ENCODE results near the gene ABHD2.

ABHD2 gene

DNA sequence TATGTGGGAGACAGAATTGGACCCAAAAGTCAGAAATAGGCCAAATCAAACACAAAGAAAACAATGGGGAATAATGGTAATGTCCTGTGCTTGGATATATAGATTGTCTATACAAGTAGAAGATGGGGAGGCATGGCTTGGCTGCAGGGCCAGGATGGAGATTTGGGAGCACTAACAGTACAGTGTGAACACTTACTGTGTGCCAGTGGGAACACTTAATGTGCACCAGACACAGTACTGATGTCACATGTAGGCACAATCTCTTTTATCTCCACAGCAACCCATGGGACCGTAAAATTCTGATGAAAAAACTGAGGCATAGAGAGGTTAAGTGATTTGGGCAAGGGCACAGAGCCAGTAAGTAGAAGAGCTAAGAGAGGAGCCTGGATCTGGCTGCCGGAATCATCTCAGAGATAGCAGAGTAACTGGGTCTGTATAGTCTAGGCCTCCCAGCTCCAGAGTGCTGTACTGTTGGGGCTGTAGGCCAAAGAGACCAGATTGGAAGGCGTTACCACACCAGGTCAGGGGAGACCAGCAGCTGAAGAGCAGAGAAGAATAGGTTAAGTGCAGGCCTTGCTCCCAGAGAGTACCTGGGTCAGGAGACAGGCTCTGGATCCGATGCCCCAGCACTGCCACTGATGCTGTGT is 69.8 kb downstream of the ABHD2 start:
- H3K9me3 ChIP-seq (replicated peaks in 1 of 11): no peaks in the 10 kb centered on the region
- TF ChIP-seq Cebpa-rat (IDR thresholded peaks at IDR 0.05): no peak
- H3K27me3 ChIP-seq: no peaks in the 10 kb centered on the region

GRCh38 chr15:89161666-89162065 is 73.4 kb downstream of the ABHD2 start:
- Histone ChIP-seq H3K27me3 (no peaks in the 10 kb centered on the region), H3K9ac (no peak overlapping the region), H3K4me1 (peaks cover 0 to 10% (median 0%) of the 10 kb centered on the region in 10 experiments; a peak in 6 of 20 replicates), H4K20me1 (peaks cover 0 to 3% (median 0%) of the 10 kb centered on the region in 11 experiments; a peak in 2 of 22 replicates), H3K9me3 (replicated peaks in 1 of 11) (no peaks in the 10 kb centered on the region), H3K4me2 (no peak overlapping the region), H3K4me3 (no peak overlapping the region), H3K27ac (no peak overlapping the region), H3K36me3 (peaks cover 37 to 86% (median 49%) of the 10 kb centered on the region in 11 experiments)
- TF ChIP-seq Cebpa-rat (IDR thresholded peaks at IDR 0.05): no peak

More for the DNA sequence above, 69.8 kb downstream of the ABHD2 start:
- H3K36me3 ChIP-seq: peaks cover 39 to 91% (median 66%) of the 10 kb centered on the region in 11 experiments
- no peak overlapping the region for H3K9ac ChIP-seq
- peaks cover 0 to 3% (median 0%) of the 10 kb centered on the region in 11 experiments; a peak in 1 of 22 replicates for H4K20me1 ChIP-seq
- no peak overlapping the region for H3K27ac ChIP-seq
- H3K4me2 ChIP-seq: no peak overlapping the region
- H3K4me3 ChIP-seq: no peak overlapping the region
- no peaks in the 10 kb centered on the region for H3K4me1 ChIP-seq

- Histone ChIP-seq H3K4me3 (no peak overlapping the region), H4K20me1 (no peaks in the 10 kb centered on the region; a peak in 1 of 22 replicates), H3K27ac (no peak overlapping the region), H3K27me3 (no peaks in the 10 kb centered on the region), H3K36me3 (peaks cover 25 to 83% (median 37%) of the 10 kb centered on the region in 11 experiments), H3K9ac (no peak overlapping the region), H3K4me1 (peaks cover 0 to 28% (median 10%) of the 10 kb centered on the region in 10 experiments; a peak in 11 of 20 replicates), H3K4me2 (no peak overlapping the region), H3K9me3 (replicated peaks in 1 of 11) (no peaks in the 10 kb centered on the region)
- TF ChIP-seq Cebpa-rat (IDR thresholded peaks at IDR 0.05): no peak
These were observed 75.2 kb downstream of the ABHD2 start for GRCh38 chr15:89163271-89164055.

GRCh38 chr15:89164712-89165211 is 76.5 kb downstream of the ABHD2 start:
- no peak overlapping the region for H3K4me3 ChIP-seq
- no peaks in the 10 kb centered on the region for H3K27me3 ChIP-seq
- no peak overlapping the region for H3K27ac ChIP-seq
- H3K36me3 ChIP-seq: peaks cover 20 to 80% (median 32%) of the 10 kb centered on the region in 11 experiments; a peak in 20 of 22 replicates
- peaks cover 0 to 28% (median 10%) of the 10 kb centered on the region in 10 experiments; a peak in 11 of 20 replicates for H3K4me1 ChIP-seq
- H4K20me1 ChIP-seq: no peaks in the 10 kb centered on the region; a peak in 1 of 22 replicates
- no peak overlapping the region for H3K4me2 ChIP-seq
- no peak for TF ChIP-seq Cebpa-rat (IDR thresholded peaks at IDR 0.05)
- no peak overlapping the region for H3K9ac ChIP-seq
- no peaks in the 10 kb centered on the region for H3K9me3 ChIP-seq (replicated peaks in 1 of 11)

DNA sequence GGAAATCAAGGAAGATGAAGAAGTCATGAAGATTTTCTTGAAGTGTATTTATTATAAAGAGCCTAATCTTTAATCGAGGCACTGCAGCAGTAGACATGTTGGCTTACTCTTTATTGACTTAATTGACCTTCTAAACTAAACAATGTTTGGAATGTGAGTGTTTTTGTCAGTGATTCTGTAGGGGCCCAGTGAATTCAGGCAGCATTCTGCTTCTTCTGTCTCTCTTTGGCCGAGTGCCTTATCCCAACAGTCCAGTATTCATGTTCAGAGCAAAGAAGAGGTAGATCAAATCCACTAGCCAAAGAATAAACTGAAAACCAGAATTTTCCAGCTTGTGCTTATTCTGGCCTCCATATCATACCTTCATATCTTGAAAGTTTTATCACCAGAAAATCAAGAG is 77.4 kb downstream of the ABHD2 start:
- no peak overlapping the region for H3K27ac ChIP-seq
- H3K9ac ChIP-seq: no peak overlapping the region
- TF ChIP-seq Cebpa-rat (IDR thresholded peaks at IDR 0.05): no peak
- no peaks in the 10 kb centered on the region for H3K9me3 ChIP-seq (replicated peaks in 1 of 11)
- H3K4me2 ChIP-seq: peak overlapping the region in 1 of 11 experiments; percentile 42; a peak in 1 of 22 replicates
- peaks cover 0 to 28% (median 10%) of the 10 kb centered on the region in 10 experiments; a peak in 11 of 20 replicates for H3K4me1 ChIP-seq
- H4K20me1 ChIP-seq: no peaks in the 10 kb centered on the region; a peak in 1 of 22 replicates
- no peaks in the 10 kb centered on the region for H3K27me3 ChIP-seq
- no peak overlapping the region for H3K4me3 ChIP-seq
- peaks cover 13 to 70% (median 26%) of the 10 kb centered on the region in 11 experiments; a peak in 20 of 22 replicates for H3K36me3 ChIP-seq

- H3K4me2 ChIP-seq: peak overlapping the region in 5 of 11 experiments; percentile 20 to 42 (median 35); a peak in 9 of 22 replicates
- no peak overlapping the region for H3K9ac ChIP-seq
- H3K4me1 ChIP-seq: peaks cover 0 to 28% (median 10%) of the 10 kb centered on the region in 10 experiments; a peak in 11 of 20 replicates
- H3K9me3 ChIP-seq (replicated peaks in 1 of 11): no peaks in the 10 kb centered on the region
- no peak overlapping the region for H3K4me3 ChIP-seq
- H3K36me3 ChIP-seq: peaks cover 10 to 61% (median 27%) of the 10 kb centered on the region in 11 experiments; a peak in 20 of 22 replicates
- no peaks in the 10 kb centered on the region for H3K27me3 ChIP-seq
- no peaks in the 10 kb centered on the region; a peak in 1 of 22 replicates for H4K20me1 ChIP-seq
- TF ChIP-seq Cebpa-rat (IDR thresholded peaks at IDR 0.05): no peak
- peak overlapping the region in 1 of 11 experiments; percentile 39; a peak in 1 of 22 replicates for H3K27ac ChIP-seq
These were observed 79.3 kb downstream of the ABHD2 start for GRCh38 chr15:89167267-89168176.

DNA sequence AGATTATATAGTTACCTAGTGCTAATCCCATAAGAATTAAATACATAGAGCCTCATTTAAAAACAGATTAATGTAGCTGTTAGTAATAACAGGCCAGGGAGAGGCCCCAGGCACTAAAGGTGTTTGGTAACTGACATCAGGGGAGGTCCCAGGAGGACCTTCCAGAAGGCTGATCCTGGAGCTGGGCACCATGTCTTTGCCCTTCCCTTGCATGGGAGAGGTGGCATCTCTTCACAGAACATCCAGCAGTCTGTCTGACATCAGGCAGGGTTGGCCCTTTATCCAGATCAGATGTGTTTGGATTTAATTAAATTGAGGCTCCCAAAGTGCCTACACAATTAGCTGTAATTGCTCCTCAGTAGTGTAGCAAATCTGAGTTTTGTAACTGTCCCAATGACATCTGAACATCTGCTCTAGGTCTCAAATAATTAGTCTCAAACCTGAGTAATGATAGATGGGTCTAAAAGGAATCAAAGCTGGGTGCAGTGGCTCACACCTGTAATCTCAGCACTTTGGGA is 80.1 kb downstream of the ABHD2 start:
- no peak for TF ChIP-seq Cebpa-rat (IDR thresholded peaks at IDR 0.05)
- H3K36me3 ChIP-seq: peaks cover 10 to 57% (median 29%) of the 10 kb centered on the region in 11 experiments; a peak in 20 of 22 replicates
- no peak overlapping the region for H3K27ac ChIP-seq
- H3K4me3 ChIP-seq: no peak overlapping the region
- H3K9ac ChIP-seq: no peak overlapping the region
- H3K27me3 ChIP-seq: no peaks in the 10 kb centered on the region
- H3K4me1 ChIP-seq: peaks cover 0 to 28% (median 10%) of the 10 kb centered on the region in 10 experiments; a peak in 11 of 20 replicates
- H3K9me3 ChIP-seq (replicated peaks in 1 of 11): no peaks in the 10 kb centered on the region
- peak overlapping the region in 2 of 11 experiments; percentile 38 to 42; a peak in 3 of 22 replicates for H3K4me2 ChIP-seq
- no peaks in the 10 kb centered on the region; a peak in 1 of 22 replicates for H4K20me1 ChIP-seq

DNA sequence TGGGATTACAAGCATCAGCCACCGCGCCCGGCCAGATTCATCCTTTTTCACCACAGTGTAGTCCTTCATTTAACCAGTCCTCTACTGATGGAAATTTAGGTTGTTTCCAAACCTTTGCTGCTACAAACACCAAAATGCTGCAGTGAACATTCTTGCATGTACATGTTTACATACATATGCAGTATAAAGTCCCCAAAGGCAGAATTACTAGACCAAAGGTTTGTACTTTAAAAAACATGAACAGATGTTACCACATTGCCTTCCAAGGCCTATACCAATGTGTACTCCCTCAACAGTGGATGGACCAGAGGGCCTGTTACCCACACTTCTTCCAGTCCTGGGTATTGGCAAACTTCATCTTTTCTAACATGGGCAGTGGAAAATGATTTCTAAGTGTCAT is 82.1 kb downstream of the ABHD2 start:
- H3K4me1 ChIP-seq: peaks cover 4 to 29% (median 16%) of the 10 kb centered on the region in 10 experiments; a peak in 19 of 20 replicates
- no peak overlapping the region for H3K4me2 ChIP-seq
- TF ChIP-seq Cebpa-rat (IDR thresholded peaks at IDR 0.05): no peak
- no peaks in the 10 kb centered on the region for H3K27me3 ChIP-seq
- peaks cover 0 to 57% (median 18%) of the 10 kb centered on the region in 11 experiments; a peak in 15 of 22 replicates for H3K36me3 ChIP-seq
- no peak overlapping the region for H3K4me3 ChIP-seq
- no peak overlapping the region for H3K9ac ChIP-seq
- no peaks in the 10 kb centered on the region; a peak in 1 of 22 replicates for H4K20me1 ChIP-seq
- no peak overlapping the region for H3K27ac ChIP-seq
- no peaks in the 10 kb centered on the region for H3K9me3 ChIP-seq (replicated peaks in 1 of 11)

All from BLaER1 treated with 17β-estradiol and CSF1 and Interleukin-3, amounts not matched to agents 10 nM and 100 nM (cell line).